HEK293 (cell line): Measurements from ENCODE around the gene SLC2A4RG.

Experiments
- OVOL3 ChIP-seq: fragments of 450-650 bp; formaldehyde crosslinking; IDR thresholded peaks from 2 replicates; pipeline ENCODE4 v1.5.1; 2016; ENCODE audit warnings: missing biosample characterization, missing genetic modification characterization
- ZBTB1 ChIP-seq: fragments of 450-650 bp; formaldehyde crosslinking; IDR thresholded peaks from 2 replicates; pipeline ENCODE4 v1.5.1; 2016; ENCODE audit warnings: missing biosample characterization, missing genetic modification characterization
- ZBTB7A ChIP-seq: fragments of 450-650 bp; formaldehyde crosslinking; IDR thresholded peaks from 2 replicates; pipeline ENCODE4 v1.5.1; 2016; ENCODE audit warnings: low read depth, missing biosample characterization, missing genetic modification characterization
- ZNF211 ChIP-seq: fragments of 450-650 bp; formaldehyde crosslinking; IDR thresholded peaks from 2 replicates; pipeline ENCODE4 v1.5.1; 2016; ENCODE audit warnings: low read depth, missing biosample characterization, missing genetic modification characterization
- ZNF621 ChIP-seq: fragments of 450-650 bp; formaldehyde crosslinking; IDR thresholded peaks from 2 replicates; pipeline ENCODE4 v1.5.1; 2017; ENCODE audit warnings: missing biosample characterization, missing genetic modification characterization
- TF ChIP-seq, protein P1 (sequence below): fragments of 450-650 bp; formaldehyde crosslinking; IDR thresholded peaks from 2 replicates; pipeline ENCODE4 v1.5.1; 2016; ENCODE audit warnings: missing biosample characterization, missing genetic modification characterization
- TF ChIP-seq, protein P2 (sequence below): fragments of 450-650 bp; formaldehyde crosslinking; IDR thresholded peaks from 2 replicates; pipeline ENCODE4 v1.5.1; 2016; ENCODE audit warnings: missing biosample characterization, missing genetic modification characterization

DNA sequence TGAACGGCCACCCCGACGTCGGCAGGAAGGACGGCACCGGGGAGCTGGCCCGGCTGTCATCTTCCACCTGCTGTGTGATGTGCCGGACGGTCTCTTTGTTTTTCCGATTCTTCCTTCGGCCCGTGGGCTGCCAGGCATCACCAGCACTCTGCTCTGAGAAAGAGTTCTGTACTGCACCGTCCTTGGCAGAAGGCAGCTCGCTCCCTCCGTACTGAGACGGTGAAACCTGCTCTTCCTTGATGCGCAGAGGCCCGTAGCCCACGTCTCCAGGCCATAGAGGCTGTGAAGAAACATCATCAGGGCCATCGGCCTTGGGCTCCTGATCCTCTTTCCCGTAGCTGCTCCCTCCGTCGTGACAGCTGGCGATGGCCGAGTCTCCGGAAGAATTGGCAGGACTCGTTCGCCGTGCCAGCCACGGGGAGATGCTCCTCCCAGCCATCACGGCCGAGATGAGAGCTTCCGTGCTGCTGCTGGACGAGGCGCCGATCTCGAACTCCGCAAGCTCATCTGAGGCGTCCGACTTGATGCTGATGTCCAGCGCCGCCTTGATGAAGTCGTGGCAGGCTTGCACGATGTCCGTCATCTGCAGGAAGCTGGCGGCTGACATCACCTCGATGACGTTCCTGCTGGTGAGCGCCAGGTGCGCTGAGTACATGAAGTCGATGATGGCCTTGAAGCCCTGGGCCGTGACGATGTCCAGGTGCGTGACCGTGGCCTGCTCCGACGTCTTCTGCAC lies 50.4 kb downstream of the SLC2A4RG start:
- no peak for TF ChIP-seq ZNF621 (tag by site-specific recombination)
- TF ChIP-seq ZNF211 = no peak
- TF ChIP-seq ZBTB7A (tag by site-specific recombination) = no peak
- TF ChIP-seq OVOL3 (tag by site-specific recombination) = no peak
- TF ChIP-seq, protein P1, sequence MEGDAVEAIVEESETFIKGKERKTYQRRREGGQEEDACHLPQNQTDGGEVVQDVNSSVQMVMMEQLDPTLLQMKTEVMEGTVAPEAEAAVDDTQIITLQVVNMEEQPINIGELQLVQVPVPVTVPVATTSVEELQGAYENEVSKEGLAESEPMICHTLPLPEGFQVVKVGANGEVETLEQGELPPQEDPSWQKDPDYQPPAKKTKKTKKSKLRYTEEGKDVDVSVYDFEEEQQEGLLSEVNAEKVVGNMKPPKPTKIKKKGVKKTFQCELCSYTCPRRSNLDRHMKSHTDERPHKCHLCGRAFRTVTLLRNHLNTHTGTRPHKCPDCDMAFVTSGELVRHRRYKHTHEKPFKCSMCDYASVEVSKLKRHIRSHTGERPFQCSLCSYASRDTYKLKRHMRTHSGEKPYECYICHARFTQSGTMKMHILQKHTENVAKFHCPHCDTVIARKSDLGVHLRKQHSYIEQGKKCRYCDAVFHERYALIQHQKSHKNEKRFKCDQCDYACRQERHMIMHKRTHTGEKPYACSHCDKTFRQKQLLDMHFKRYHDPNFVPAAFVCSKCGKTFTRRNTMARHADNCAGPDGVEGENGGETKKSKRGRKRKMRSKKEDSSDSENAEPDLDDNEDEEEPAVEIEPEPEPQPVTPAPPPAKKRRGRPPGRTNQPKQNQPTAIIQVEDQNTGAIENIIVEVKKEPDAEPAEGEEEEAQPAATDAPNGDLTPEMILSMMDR (tag by site-specific recombination) = no peak
- TF ChIP-seq, protein P2, sequence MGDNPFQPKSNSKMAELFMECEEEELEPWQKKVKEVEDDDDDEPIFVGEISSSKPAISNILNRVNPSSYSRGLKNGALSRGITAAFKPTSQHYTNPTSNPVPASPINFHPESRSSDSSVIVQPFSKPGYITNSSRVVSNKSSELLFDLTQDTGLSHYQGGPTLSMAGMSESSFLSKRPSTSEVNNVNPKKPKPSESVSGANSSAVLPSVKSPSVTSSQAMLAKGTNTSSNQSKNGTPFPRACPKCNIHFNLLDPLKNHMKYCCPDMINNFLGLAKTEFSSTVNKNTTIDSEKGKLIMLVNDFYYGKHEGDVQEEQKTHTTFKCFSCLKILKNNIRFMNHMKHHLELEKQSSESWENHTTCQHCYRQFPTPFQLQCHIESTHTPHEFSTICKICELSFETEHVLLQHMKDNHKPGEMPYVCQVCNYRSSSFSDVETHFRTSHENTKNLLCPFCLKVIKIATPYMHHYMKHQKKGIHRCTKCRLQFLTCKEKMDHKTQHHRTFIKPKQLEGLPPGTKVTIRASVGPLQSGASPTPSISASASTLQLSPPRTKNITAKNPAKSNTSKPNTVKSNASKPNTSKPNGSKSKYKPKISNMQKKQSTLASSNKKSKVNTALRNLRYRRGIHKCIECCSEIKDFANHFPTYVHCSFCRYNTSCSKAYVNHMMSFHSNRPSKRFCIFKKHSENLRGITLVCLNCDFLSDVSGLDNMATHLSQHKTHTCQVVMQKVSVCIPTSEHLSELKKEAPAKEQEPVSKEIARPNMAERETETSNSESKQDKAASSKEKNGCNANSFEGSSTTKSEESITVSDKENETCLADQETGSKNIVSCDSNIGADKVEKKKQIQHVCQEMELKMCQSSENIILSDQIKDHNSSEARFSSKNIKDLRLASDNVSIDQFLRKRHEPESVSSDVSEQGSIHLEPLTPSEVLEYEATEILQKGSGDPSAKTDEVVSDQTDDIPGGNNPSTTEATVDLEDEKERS (tag by site-specific recombination) = no peak
- no peak for TF ChIP-seq ZBTB1 (tag by site-specific recombination)
